Cardiac muscle cell (in vitro differentiated cells and primary cell): ENCODE measurements around the gene SPOCK2. TPM values are rescaled to one million over a fixed set of nuclear protein-coding genes. Genes with fewer than 3 reads are reported as not detected.

ENCODE experiments used
- DNase-seq, 2 donors: peaks; one replicate each; pipeline versions ENCODE4 v3.0.0 to v3.0.0-alpha.2; 2010 to 2017; ENCODE audit warnings: low read depth in 1 of 2, low spot score in 1 of 2
- H3K27ac ChIP-seq: fragments of 200-600 bp; sonication (generic); 2 replicates; pipeline ENCODE4 v1.5.1; 2016
- H3K27me3 ChIP-seq: fragments of 200-600 bp; sonication (generic); 2 replicates; pipeline ENCODE4 v1.6.0; 2016; ENCODE audit warnings: control low read depth
- H3K36me3 ChIP-seq: fragments of 200-600 bp; sonication (generic); 2 replicates; pipeline ENCODE4 v1.5.1; 2016; ENCODE audit warnings: control low read depth
- H3K4me1 ChIP-seq: fragments of 200-600 bp; sonication (generic); 2 replicates; pipeline ENCODE4 v1.8.1; 2017; ENCODE audit warnings: low read depth, mild to moderate bottlenecking, mixed run types
- H3K4me3 ChIP-seq: fragments of 200-600 bp; sonication (generic); 2 replicates; pipeline ENCODE4 v1.5.1; 2016; ENCODE audit warnings: mild to moderate bottlenecking
- H3K9me3 ChIP-seq: fragments of 200-600 bp; sonication (generic); 2 replicates; pipeline ENCODE4 v1.5.1; 2017; ENCODE audit warnings: low read depth, mild to moderate bottlenecking, control low read depth
- polyA plus RNA-seq: library from polyadenylated mRNA; unstranded; fragments of >200 nt; fragmentation: Nextera tagmentation; extraction: Ambion mirVana; gene quantifications from 2 replicates; pipeline ENCODE4 v1.2.1, GENCODE V29; 2016
- total RNA-seq: library from RNA; depleted of rRNA; stranded (reverse); fragments of >200 nt; gene quantifications from 2 replicates; pipeline ENCODE4 v1.2.3, GENCODE V29; 2016
- TF ChIP-seq, protein P1 (sequence below): IDR thresholded peaks from 2 replicates; pipeline ENCODE4 v1.5.1; 2012; ENCODE audit warnings: low read depth, mild to moderate bottlenecking, low read length

Gene SPOCK2
- total and polyA plus RNA-seq, 2 experiments from 2014 or later = 3.9 to 5.0 TPM

DNA sequence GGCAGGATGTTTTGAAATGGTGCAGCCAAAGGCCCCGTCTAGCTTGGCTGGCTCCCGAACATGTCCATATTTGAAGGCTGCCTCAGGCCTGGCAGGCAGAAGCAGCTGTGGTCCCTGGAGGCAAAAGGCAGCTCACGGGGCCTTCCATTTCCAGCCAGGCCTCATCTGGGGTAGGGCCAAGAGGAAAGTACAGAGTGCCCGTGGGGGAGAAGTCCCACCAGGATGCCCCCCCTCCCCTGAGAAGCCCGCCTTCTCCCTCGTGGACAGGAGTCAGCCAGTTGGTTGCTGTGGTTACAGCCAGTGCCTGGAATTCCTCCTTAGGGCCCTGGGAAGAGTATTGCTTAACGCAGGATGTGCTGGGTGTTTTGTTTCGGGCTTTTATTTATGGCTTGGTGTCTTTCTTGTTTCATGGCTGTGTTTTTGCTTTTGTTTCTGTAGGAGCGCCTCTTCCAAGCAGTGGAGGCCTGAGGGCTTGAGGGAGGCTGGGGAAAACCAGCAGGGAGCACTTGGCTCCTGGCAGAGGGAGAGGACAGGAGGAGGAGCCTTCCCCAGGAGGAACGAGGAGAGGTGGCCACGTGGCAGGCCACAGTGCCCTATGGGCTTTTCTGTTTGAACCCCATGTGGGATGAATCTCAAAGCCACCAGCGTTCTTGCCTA, 78.8 kb downstream of the SPOCK2 start:
- peaks cover 6% of the 10 kb centered on the region for H3K4me1 ChIP-seq
- peak overlapping the region; percentile 50 for H3K27ac ChIP-seq
- DNase-seq = peak; percentile 29 to 100
- H3K27me3 ChIP-seq = no peaks in the 10 kb centered on the region
- H3K4me3 ChIP-seq = no peak overlapping the region
- TF ChIP-seq, protein P1, sequence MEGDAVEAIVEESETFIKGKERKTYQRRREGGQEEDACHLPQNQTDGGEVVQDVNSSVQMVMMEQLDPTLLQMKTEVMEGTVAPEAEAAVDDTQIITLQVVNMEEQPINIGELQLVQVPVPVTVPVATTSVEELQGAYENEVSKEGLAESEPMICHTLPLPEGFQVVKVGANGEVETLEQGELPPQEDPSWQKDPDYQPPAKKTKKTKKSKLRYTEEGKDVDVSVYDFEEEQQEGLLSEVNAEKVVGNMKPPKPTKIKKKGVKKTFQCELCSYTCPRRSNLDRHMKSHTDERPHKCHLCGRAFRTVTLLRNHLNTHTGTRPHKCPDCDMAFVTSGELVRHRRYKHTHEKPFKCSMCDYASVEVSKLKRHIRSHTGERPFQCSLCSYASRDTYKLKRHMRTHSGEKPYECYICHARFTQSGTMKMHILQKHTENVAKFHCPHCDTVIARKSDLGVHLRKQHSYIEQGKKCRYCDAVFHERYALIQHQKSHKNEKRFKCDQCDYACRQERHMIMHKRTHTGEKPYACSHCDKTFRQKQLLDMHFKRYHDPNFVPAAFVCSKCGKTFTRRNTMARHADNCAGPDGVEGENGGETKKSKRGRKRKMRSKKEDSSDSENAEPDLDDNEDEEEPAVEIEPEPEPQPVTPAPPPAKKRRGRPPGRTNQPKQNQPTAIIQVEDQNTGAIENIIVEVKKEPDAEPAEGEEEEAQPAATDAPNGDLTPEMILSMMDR = no peak
- H3K36me3 ChIP-seq = no peaks in the 10 kb centered on the region
- H3K9me3 ChIP-seq = no peaks in the 10 kb centered on the region

DNA sequence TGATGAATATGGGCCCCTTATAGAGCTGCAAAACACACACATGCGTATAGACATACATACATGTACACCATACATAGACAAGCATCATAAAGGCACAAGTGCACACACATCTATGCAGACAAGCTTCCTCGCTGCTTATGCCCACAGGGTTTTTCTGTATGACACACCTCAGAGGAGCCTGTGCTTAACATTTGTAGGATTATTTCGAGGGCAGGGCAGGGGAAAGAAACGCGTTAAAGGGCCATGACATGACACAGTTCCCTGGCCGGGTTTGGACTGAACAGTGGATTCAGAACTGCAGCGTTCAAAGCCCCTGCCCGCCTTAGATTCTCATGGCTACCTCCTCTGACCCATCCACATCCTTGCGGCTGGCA, 79.3 kb downstream of the SPOCK2 start:
- Histone ChIP-seq H3K4me3 (no peak overlapping the region), H3K36me3 (no peaks in the 10 kb centered on the region), H3K9me3 (no peaks in the 10 kb centered on the region), H3K4me1 (peaks cover 6% of the 10 kb centered on the region), H3K27ac (peak overlapping the region; percentile 50), H3K27me3 (no peaks in the 10 kb centered on the region)
- TF ChIP-seq, protein P1 = no peak
- DNase-seq = no peak

Other genes starting within 250 kb of the SPOCK2 start
- 554 and 624 TPM in 2 replicates for gene PSAP, start 237.3 kb downstream of the SPOCK2 start, total RNA-seq
- gene PSAP, start 237.3 kb downstream of the SPOCK2 start, polyA plus RNA-seq = 844 and 1,063 TPM in 2 replicates
- 15.4 and 22.5 TPM in 2 replicates for gene CHST3, start 124.2 kb downstream of the SPOCK2 start, total RNA-seq
- 1.9 and 4.8 TPM in 2 replicates for gene CHST3, start 124.2 kb downstream of the SPOCK2 start, polyA plus RNA-seq
- 92.2 and 103 TPM in 2 replicates for gene ANAPC16, start 127.5 kb upstream of the SPOCK2 start, total RNA-seq
- 242 and 283 TPM in 2 replicates for gene ANAPC16, start 127.5 kb upstream of the SPOCK2 start, polyA plus RNA-seq
- gene ASCC1, start 127.7 kb upstream of the SPOCK2 start, total RNA-seq = 41.3 and 47.9 TPM in 2 replicates
- gene ASCC1, start 127.7 kb upstream of the SPOCK2 start, polyA plus RNA-seq = 58.4 and 61.0 TPM in 2 replicates
- gene DDIT4, start 185.4 kb upstream of the SPOCK2 start, total RNA-seq = 213 and 227 TPM in 2 replicates
- 210 and 276 TPM in 2 replicates for gene DDIT4, start 185.4 kb upstream of the SPOCK2 start, polyA plus RNA-seq